Measurements from ENCODE around the gene TPSAB1. TPM values are rescaled to one million over a fixed set of nuclear protein-coding genes. Genes with fewer than 3 reads are reported as not detected.

Gene TPSAB1
- total RNA-seq, 1 experiment from 2014 or later = not detected

GRCh38 chr16:1261131-1261892, 20.8 kb downstream of the TPSAB1 start:
- Histone ChIP-seq H3K9me3 (ENCODE audit: low read length) (no peaks in the 10 kb centered on the region), H3K4me3 (ENCODE audit: low read length) (no peak overlapping the region), H3K36me3 (ENCODE audit: insufficient read depth, low read length) (no peaks in the 10 kb centered on the region), H3K27ac (ENCODE audit: low read length) (no peak overlapping the region), H3K4me2 (ENCODE audit: low read depth, low read length, poor library complexity, severe bottlenecking) (peak overlapping the region; percentile 26), H3K9ac (ENCODE audit: low read length) (no peak overlapping the region), H2AFZ (ENCODE audit: low read length) (no peak overlapping the region), H4K20me1 (ENCODE audit: insufficient read depth, low read depth, low read length) (peaks cover 13% of the 10 kb centered on the region; the same call in 1 of the 2 replicates), H3K9me2 (replicated peaks; ENCODE audit: insufficient read depth, low read length) (no peaks in the 10 kb centered on the region), H3K27me3 (ENCODE audit: low read length) (no peaks in the 10 kb centered on the region), H3K4me1 (ENCODE audit: low read length) (peaks cover 17% of the 10 kb centered on the region), H3K79me2 (ENCODE audit: low read length) (no peaks in the 10 kb centered on the region)
- DNase-seq = peak; percentile 73

GRCh38 chr16:1262210-1262845, 21.8 kb downstream of the TPSAB1 start:
- H3K4me1 ChIP-seq (ENCODE audit: low read length) = peaks cover 17% of the 10 kb centered on the region
- H3K4me2 ChIP-seq (ENCODE audit: low read depth, low read length, poor library complexity, severe bottlenecking) = no peak overlapping the region
- no peak for DNase-seq
- no peak overlapping the region for H2AFZ ChIP-seq (ENCODE audit: low read length)
- no peaks in the 10 kb centered on the region for H3K9me2 ChIP-seq (replicated peaks; ENCODE audit: insufficient read depth, low read length)
- H3K79me2 ChIP-seq (ENCODE audit: low read length) = no peaks in the 10 kb centered on the region
- no peak overlapping the region for H3K27ac ChIP-seq (ENCODE audit: low read length)
- no peaks in the 10 kb centered on the region for H3K27me3 ChIP-seq (ENCODE audit: low read length)
- no peak overlapping the region for H3K9ac ChIP-seq (ENCODE audit: low read length)
- H3K4me3 ChIP-seq (ENCODE audit: low read length) = no peak overlapping the region
- H4K20me1 ChIP-seq (ENCODE audit: insufficient read depth, low read depth, low read length) = peaks cover 7% of the 10 kb centered on the region; the same call in 1 of the 2 replicates
- H3K9me3 ChIP-seq (ENCODE audit: low read length) = no peaks in the 10 kb centered on the region
- no peaks in the 10 kb centered on the region for H3K36me3 ChIP-seq (ENCODE audit: insufficient read depth, low read length)

- DNase-seq = no peak
- H3K4me1 ChIP-seq (ENCODE audit: low read length) = peaks cover 17% of the 10 kb centered on the region
- no peak overlapping the region for H3K27ac ChIP-seq (ENCODE audit: low read length)
- H3K9me2 ChIP-seq (replicated peaks; ENCODE audit: insufficient read depth, low read length) = no peaks in the 10 kb centered on the region
- H3K4me2 ChIP-seq (ENCODE audit: low read depth, low read length, poor library complexity, severe bottlenecking) = no peak overlapping the region
- H3K9me3 ChIP-seq (ENCODE audit: low read length) = no peaks in the 10 kb centered on the region
- H2AFZ ChIP-seq (ENCODE audit: low read length) = no peak overlapping the region
- H3K4me3 ChIP-seq (ENCODE audit: low read length) = no peak overlapping the region
- no peaks in the 10 kb centered on the region for H3K36me3 ChIP-seq (ENCODE audit: insufficient read depth, low read length)
- no peak overlapping the region for H3K9ac ChIP-seq (ENCODE audit: low read length)
- no peaks in the 10 kb centered on the region for H3K27me3 ChIP-seq (ENCODE audit: low read length)
- H4K20me1 ChIP-seq (ENCODE audit: insufficient read depth, low read depth, low read length) = peaks cover 5% of the 10 kb centered on the region; the same call in 1 of the 2 replicates
- H3K79me2 ChIP-seq (ENCODE audit: low read length) = no peaks in the 10 kb centered on the region
Observed at GRCh38 chr16:1262846-1263221, 22.3 kb downstream of the TPSAB1 start.

- Histone ChIP-seq H3K36me3 (ENCODE audit: insufficient read depth, low read length) (no peaks in the 10 kb centered on the region), H3K27me3 (ENCODE audit: low read length) (no peaks in the 10 kb centered on the region), H3K9me2 (replicated peaks; ENCODE audit: insufficient read depth, low read length) (no peaks in the 10 kb centered on the region), H3K4me2 (ENCODE audit: low read depth, low read length, poor library complexity, severe bottlenecking) (no peak overlapping the region), H3K4me3 (ENCODE audit: low read length) (no peak overlapping the region), H3K27ac (ENCODE audit: low read length) (no peak overlapping the region), H3K9me3 (ENCODE audit: low read length) (no peaks in the 10 kb centered on the region), H3K79me2 (ENCODE audit: low read length) (no peaks in the 10 kb centered on the region), H4K20me1 (ENCODE audit: insufficient read depth, low read depth, low read length) (peaks cover 5% of the 10 kb centered on the region; the same call in 1 of the 2 replicates), H2AFZ (ENCODE audit: low read length) (no peak overlapping the region), H3K4me1 (ENCODE audit: low read length) (peaks cover 17% of the 10 kb centered on the region), H3K9ac (ENCODE audit: low read length) (no peak overlapping the region)
- no peak for DNase-seq
Observed at GRCh38 chr16:1263591-1264344, 23.3 kb downstream of the TPSAB1 start.

- H2AFZ ChIP-seq (ENCODE audit: low read length) = no peak overlapping the region
- no peaks in the 10 kb centered on the region for H3K36me3 ChIP-seq (ENCODE audit: insufficient read depth, low read length)
- H3K4me2 ChIP-seq (ENCODE audit: low read depth, low read length, poor library complexity, severe bottlenecking) = no peak overlapping the region
- H3K9ac ChIP-seq (ENCODE audit: low read length) = no peak overlapping the region
- no peak overlapping the region for H3K4me3 ChIP-seq (ENCODE audit: low read length)
- H4K20me1 ChIP-seq (ENCODE audit: insufficient read depth, low read depth, low read length) = peaks cover 5% of the 10 kb centered on the region; the same call in 1 of the 2 replicates
- H3K79me2 ChIP-seq (ENCODE audit: low read length) = no peaks in the 10 kb centered on the region
- DNase-seq = no peak
- no peaks in the 10 kb centered on the region for H3K9me3 ChIP-seq (ENCODE audit: low read length)
- H3K27me3 ChIP-seq (ENCODE audit: low read length) = no peaks in the 10 kb centered on the region
- no peaks in the 10 kb centered on the region for H3K9me2 ChIP-seq (replicated peaks; ENCODE audit: insufficient read depth, low read length)
- no peak overlapping the region for H3K27ac ChIP-seq (ENCODE audit: low read length)
- peaks cover 17% of the 10 kb centered on the region for H3K4me1 ChIP-seq (ENCODE audit: low read length)
Observed at GRCh38 chr16:1264345-1265089, 24.0 kb downstream of the TPSAB1 start.

GRCh38 chr16:1265090-1265630, 24.7 kb downstream of the TPSAB1 start:
- H3K4me1 ChIP-seq (ENCODE audit: low read length) = peaks cover 17% of the 10 kb centered on the region
- no peak overlapping the region for H2AFZ ChIP-seq (ENCODE audit: low read length)
- H3K27ac ChIP-seq (ENCODE audit: low read length) = no peak overlapping the region
- H3K36me3 ChIP-seq (ENCODE audit: insufficient read depth, low read length) = no peaks in the 10 kb centered on the region
- H3K9me3 ChIP-seq (ENCODE audit: low read length) = no peaks in the 10 kb centered on the region
- H3K4me2 ChIP-seq (ENCODE audit: low read depth, low read length, poor library complexity, severe bottlenecking) = no peak overlapping the region
- H3K9me2 ChIP-seq (replicated peaks; ENCODE audit: insufficient read depth, low read length) = no peaks in the 10 kb centered on the region
- no peaks in the 10 kb centered on the region for H3K79me2 ChIP-seq (ENCODE audit: low read length)
- H3K9ac ChIP-seq (ENCODE audit: low read length) = no peak overlapping the region
- no peak overlapping the region for H3K4me3 ChIP-seq (ENCODE audit: low read length)
- no peaks in the 10 kb centered on the region for H3K27me3 ChIP-seq (ENCODE audit: low read length)
- DNase-seq = no peak
- peaks cover 2% of the 10 kb centered on the region; the same call in 1 of the 2 replicates for H4K20me1 ChIP-seq (ENCODE audit: insufficient read depth, low read depth, low read length)

- no peaks in the 10 kb centered on the region for H3K9me2 ChIP-seq (replicated peaks; ENCODE audit: insufficient read depth, low read length)
Observed at GRCh38 chr16:1265826-1266225, 25.3 kb downstream of the TPSAB1 start.

More at GRCh38 chr16:1265826-1266225, 25.3 kb downstream of the TPSAB1 start:
- H3K27me3 ChIP-seq (ENCODE audit: low read length) = no peaks in the 10 kb centered on the region
- no peak overlapping the region for H3K27ac ChIP-seq (ENCODE audit: low read length)
- no peaks in the 10 kb centered on the region for H3K79me2 ChIP-seq (ENCODE audit: low read length)
- peaks cover 10% of the 10 kb centered on the region for H3K4me1 ChIP-seq (ENCODE audit: low read length)
- H2AFZ ChIP-seq (ENCODE audit: low read length) = no peak overlapping the region
- peaks cover 2% of the 10 kb centered on the region; the same call in 1 of the 2 replicates for H4K20me1 ChIP-seq (ENCODE audit: insufficient read depth, low read depth, low read length)
- H3K4me3 ChIP-seq (ENCODE audit: low read length) = no peak overlapping the region
- no peak overlapping the region for H3K4me2 ChIP-seq (ENCODE audit: low read depth, low read length, poor library complexity, severe bottlenecking)
- no peaks in the 10 kb centered on the region for H3K9me3 ChIP-seq (ENCODE audit: low read length)
- H3K36me3 ChIP-seq (ENCODE audit: insufficient read depth, low read length) = no peaks in the 10 kb centered on the region
- H3K9ac ChIP-seq (ENCODE audit: low read length) = no peak overlapping the region
- no peak for DNase-seq
